ENCODE measurements around the gene CSF1. TPM values are rescaled to one million over a fixed set of nuclear protein-coding genes. Genes with fewer than 3 reads are reported as not detected.
"Not testable (repeated sequence)": the region's sequence is repeated elsewhere in the genome, so short reads cannot be mapped to it uniquely, and the experiment has no call there.

The CSF1 gene
- total RNA-seq, 1 donor from 2014 or later: 269 TPM

- peaks cover 82% of the 10 kb centered on the region for H3K36me3 Mint-ChIP-seq (ENCODE audit: low read depth)
- H3K4me3 Mint-ChIP-seq; H3K9me3 Mint-ChIP-seq; H3K27ac Mint-ChIP-seq; H3K27me3 Mint-ChIP-seq (ENCODE audit: insufficient read depth); intact Hi-C loops (cut with micrococcal nuclease); DNase-seq (ENCODE audit: low spot score): not testable (repeated sequence)
- H3K4me1 Mint-ChIP-seq (ENCODE audit: low read depth): peaks cover 49% of the 10 kb centered on the region
These were observed 9.7 kb downstream of the CSF1 start for GRCh38 chr1:109920391-109920790.

- Mint-ChIP-seq H3K4me3 (no peak overlapping the region), H3K27me3 (ENCODE audit: insufficient read depth) (no peaks in the 10 kb centered on the region), H3K36me3 (ENCODE audit: low read depth) (peaks cover 82% of the 10 kb centered on the region), H3K27ac (peak overlapping the region; percentile 41), H3K4me1 (ENCODE audit: low read depth) (peaks cover 34% of the 10 kb centered on the region), H3K9me3 (no peaks in the 10 kb centered on the region)
- DNase-seq (ENCODE audit: low spot score): no peak
- intact Hi-C loops (cut with micrococcal nuclease): no loop called here
These were observed 11.7 kb downstream of the CSF1 start for GRCh38 chr1:109922326-109922725.

- H3K36me3 Mint-ChIP-seq (ENCODE audit: low read depth): peaks cover 79% of the 10 kb centered on the region
- H3K27me3 Mint-ChIP-seq (ENCODE audit: insufficient read depth): no peaks in the 10 kb centered on the region
- H3K9me3 Mint-ChIP-seq: no peaks in the 10 kb centered on the region
- no peak overlapping the region for H3K4me3 Mint-ChIP-seq
- H3K27ac Mint-ChIP-seq: no peak overlapping the region
- no peak for DNase-seq (ENCODE audit: low spot score)
- intact Hi-C loops (cut with micrococcal nuclease): no loop called here
- H3K4me1 Mint-ChIP-seq (ENCODE audit: low read depth): peaks cover 23% of the 10 kb centered on the region
These were observed 12.7 kb downstream of the CSF1 start for GRCh38 chr1:109923131-109923945.

- Mint-ChIP-seq H3K27ac (peak overlapping the region; percentile 61), H3K27me3 (ENCODE audit: insufficient read depth) (no peaks in the 10 kb centered on the region), H3K36me3 (ENCODE audit: low read depth) (peaks cover 76% of the 10 kb centered on the region), H3K4me1 (ENCODE audit: low read depth) (peaks cover 18% of the 10 kb centered on the region), H3K4me3 (no peak overlapping the region), H3K9me3 (no peaks in the 10 kb centered on the region)
- intact Hi-C loops (cut with micrococcal nuclease): no loop called here
- no peak for DNase-seq (ENCODE audit: low spot score)
These were observed 13.3 kb downstream of the CSF1 start for GRCh38 chr1:109923946-109924275.

GRCh38 chr1:109924316-109924715 is 13.7 kb downstream of the CSF1 start:
- intact Hi-C loops (cut with micrococcal nuclease): no loop called here
- Mint-ChIP-seq H3K9me3 (no peaks in the 10 kb centered on the region), H3K36me3 (ENCODE audit: low read depth) (peaks cover 74% of the 10 kb centered on the region), H3K27ac (peak overlapping the region; percentile 61), H3K4me3 (no peak overlapping the region), H3K27me3 (ENCODE audit: insufficient read depth) (no peaks in the 10 kb centered on the region), H3K4me1 (ENCODE audit: low read depth) (peaks cover 17% of the 10 kb centered on the region)
- no peak for DNase-seq (ENCODE audit: low spot score)

GRCh38 chr1:109925159-109925990 is 14.7 kb downstream of the CSF1 start:
- Mint-ChIP-seq H3K36me3 (ENCODE audit: low read depth) (peaks cover 74% of the 10 kb centered on the region), H3K27ac (peak overlapping the region; percentile 19), H3K4me3 (no peak overlapping the region), H3K27me3 (ENCODE audit: insufficient read depth) (no peaks in the 10 kb centered on the region), H3K9me3 (no peaks in the 10 kb centered on the region), H3K4me1 (ENCODE audit: low read depth) (peaks cover 17% of the 10 kb centered on the region)
- DNase-seq (ENCODE audit: low spot score): no peak
- intact Hi-C loops (cut with micrococcal nuclease): no loop called here

- Mint-ChIP-seq H3K4me3 (no peak overlapping the region), H3K27me3 (ENCODE audit: insufficient read depth) (no peaks in the 10 kb centered on the region), H3K4me1 (ENCODE audit: low read depth) (peaks cover 5% of the 10 kb centered on the region), H3K27ac (peak overlapping the region; percentile 16), H3K9me3 (no peaks in the 10 kb centered on the region), H3K36me3 (ENCODE audit: low read depth) (peaks cover 65% of the 10 kb centered on the region)
- intact Hi-C loops (cut with micrococcal nuclease): no loop called here
- no peak for DNase-seq (ENCODE audit: low spot score)
These were observed 16.1 kb downstream of the CSF1 start for GRCh38 chr1:109926662-109927300.

- Mint-ChIP-seq H3K27me3 (ENCODE audit: insufficient read depth) (peaks cover 1% of the 10 kb centered on the region), H3K27ac (peak overlapping the region; percentile 63), H3K9me3 (no peaks in the 10 kb centered on the region), H3K4me1 (ENCODE audit: low read depth) (peaks cover 5% of the 10 kb centered on the region), H3K36me3 (ENCODE audit: low read depth) (peaks cover 62% of the 10 kb centered on the region), H3K4me3 (no peak overlapping the region)
- intact Hi-C loops (cut with micrococcal nuclease): no loop called here
- DNase-seq (ENCODE audit: low spot score): no peak
These were observed 16.7 kb downstream of the CSF1 start for GRCh38 chr1:109927356-109927755.

- H3K36me3 Mint-ChIP-seq (ENCODE audit: low read depth): peaks cover 57% of the 10 kb centered on the region
- H3K4me3 Mint-ChIP-seq: no peak overlapping the region
- H3K9me3 Mint-ChIP-seq: no peaks in the 10 kb centered on the region
- peak overlapping the region; percentile 23 for H3K27ac Mint-ChIP-seq
- no peak for DNase-seq (ENCODE audit: low spot score)
- peaks cover 5% of the 10 kb centered on the region for H3K4me1 Mint-ChIP-seq (ENCODE audit: low read depth)
- peaks cover 1% of the 10 kb centered on the region for H3K27me3 Mint-ChIP-seq (ENCODE audit: insufficient read depth)
- intact Hi-C loops (cut with micrococcal nuclease): no loop called here
These were observed 17.3 kb downstream of the CSF1 start for GRCh38 chr1:109927911-109928321.

- H3K36me3 Mint-ChIP-seq (ENCODE audit: low read depth): peaks cover 50% of the 10 kb centered on the region
These were observed 18.0 kb downstream of the CSF1 start for GRCh38 chr1:109928591-109929111.

GRCh38 chr1:109929170-109929569 is 18.5 kb downstream of the CSF1 start:
- Mint-ChIP-seq H3K4me3 (no peak overlapping the region), H3K36me3 (ENCODE audit: low read depth) (peaks cover 45% of the 10 kb centered on the region), H3K27ac (no peak overlapping the region), H3K27me3 (ENCODE audit: insufficient read depth) (peaks cover 1% of the 10 kb centered on the region), H3K4me1 (ENCODE audit: low read depth) (peaks cover 11% of the 10 kb centered on the region), H3K9me3 (no peaks in the 10 kb centered on the region)
- no peak for DNase-seq (ENCODE audit: low spot score)
- intact Hi-C loops (cut with micrococcal nuclease): no loop called here

More at GRCh38 chr1:109928591-109929111, 18.0 kb downstream of the CSF1 start:
- Mint-ChIP-seq H3K9me3 (no peaks in the 10 kb centered on the region), H3K27ac (no peak overlapping the region), H3K4me3 (no peak overlapping the region), H3K27me3 (ENCODE audit: insufficient read depth) (peaks cover 1% of the 10 kb centered on the region), H3K4me1 (ENCODE audit: low read depth) (peaks cover 7% of the 10 kb centered on the region)
- intact Hi-C loops (cut with micrococcal nuclease): no loop called here
- DNase-seq (ENCODE audit: low spot score): no peak

- Mint-ChIP-seq H3K4me3 (no peak overlapping the region), H3K27me3 (ENCODE audit: insufficient read depth) (peaks cover 1% of the 10 kb centered on the region), H3K36me3 (ENCODE audit: low read depth) (peaks cover 42% of the 10 kb centered on the region), H3K9me3 (no peaks in the 10 kb centered on the region), H3K27ac (no peak overlapping the region), H3K4me1 (ENCODE audit: low read depth) (peaks cover 11% of the 10 kb centered on the region)
- no peak for DNase-seq (ENCODE audit: low spot score)
- intact Hi-C loops (cut with micrococcal nuclease): no loop called here
These were observed 19.1 kb downstream of the CSF1 start for GRCh38 chr1:109929588-109930251.
